Measurements from ENCODE around the gene ZDBF2.
"Not testable (repeated sequence)": the region's sequence is repeated elsewhere in the genome, so short reads cannot be mapped to it uniquely, and the experiment has no call there.

ZDBF2 gene

DNA sequence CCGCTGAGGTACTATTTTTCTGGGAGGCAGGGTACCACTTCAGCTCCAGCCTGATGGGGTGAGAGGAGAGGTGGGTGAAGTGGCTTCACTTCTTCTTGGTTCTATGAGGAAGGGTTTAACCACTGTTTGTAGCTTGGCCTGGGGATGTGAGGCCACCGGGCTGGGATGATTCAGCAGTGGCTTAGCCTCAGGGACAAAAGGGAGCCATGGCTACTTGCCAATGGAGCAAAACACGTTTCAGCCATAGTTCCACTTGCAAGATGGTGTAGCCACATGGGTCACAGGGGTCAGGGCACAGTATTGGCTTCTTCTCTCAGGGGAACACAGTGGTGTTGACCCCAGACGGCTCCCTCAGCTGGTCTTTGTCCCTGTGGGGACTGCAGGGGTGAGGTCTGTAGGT, 14.9 kb downstream of the ZDBF2 start:
- H3K4me3 ChIP-seq (ENCODE audit: low read depth, low read length): no peak overlapping the region
- no peak for DNase-seq (ENCODE audit: low read depth)
- TF ChIP-seq, protein P1, sequence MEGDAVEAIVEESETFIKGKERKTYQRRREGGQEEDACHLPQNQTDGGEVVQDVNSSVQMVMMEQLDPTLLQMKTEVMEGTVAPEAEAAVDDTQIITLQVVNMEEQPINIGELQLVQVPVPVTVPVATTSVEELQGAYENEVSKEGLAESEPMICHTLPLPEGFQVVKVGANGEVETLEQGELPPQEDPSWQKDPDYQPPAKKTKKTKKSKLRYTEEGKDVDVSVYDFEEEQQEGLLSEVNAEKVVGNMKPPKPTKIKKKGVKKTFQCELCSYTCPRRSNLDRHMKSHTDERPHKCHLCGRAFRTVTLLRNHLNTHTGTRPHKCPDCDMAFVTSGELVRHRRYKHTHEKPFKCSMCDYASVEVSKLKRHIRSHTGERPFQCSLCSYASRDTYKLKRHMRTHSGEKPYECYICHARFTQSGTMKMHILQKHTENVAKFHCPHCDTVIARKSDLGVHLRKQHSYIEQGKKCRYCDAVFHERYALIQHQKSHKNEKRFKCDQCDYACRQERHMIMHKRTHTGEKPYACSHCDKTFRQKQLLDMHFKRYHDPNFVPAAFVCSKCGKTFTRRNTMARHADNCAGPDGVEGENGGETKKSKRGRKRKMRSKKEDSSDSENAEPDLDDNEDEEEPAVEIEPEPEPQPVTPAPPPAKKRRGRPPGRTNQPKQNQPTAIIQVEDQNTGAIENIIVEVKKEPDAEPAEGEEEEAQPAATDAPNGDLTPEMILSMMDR (IDR thresholded peaks at IDR 0.05; ENCODE audit: control insufficient read depth, extremely low read depth, insufficient read depth): no peak

DNA sequence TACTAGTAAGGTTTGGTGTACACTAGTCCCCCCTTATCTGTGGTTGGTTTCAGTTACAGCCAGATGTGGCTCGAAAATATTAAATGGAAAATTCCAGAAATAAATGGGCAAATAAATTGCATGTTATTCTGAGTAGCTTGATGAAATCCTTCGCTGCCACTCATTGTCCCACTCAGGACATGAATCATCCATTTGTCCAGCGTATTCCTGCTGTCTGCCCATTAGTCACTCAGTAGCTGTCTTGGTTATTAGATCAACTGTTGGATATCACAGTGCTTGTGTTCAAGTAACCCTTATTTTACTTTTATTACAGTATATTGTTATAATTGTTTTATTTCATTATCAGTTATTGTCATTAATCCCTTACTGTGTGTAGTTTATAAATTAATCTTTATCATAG, 21.7 kb downstream of the ZDBF2 start:
- no peak overlapping the region for H3K4me3 ChIP-seq (ENCODE audit: low read depth, low read length)
- TF ChIP-seq, protein P1 (IDR thresholded peaks at IDR 0.05; ENCODE audit: control insufficient read depth, extremely low read depth, insufficient read depth): no peak
- DNase-seq (ENCODE audit: low read depth): no peak

DNA sequence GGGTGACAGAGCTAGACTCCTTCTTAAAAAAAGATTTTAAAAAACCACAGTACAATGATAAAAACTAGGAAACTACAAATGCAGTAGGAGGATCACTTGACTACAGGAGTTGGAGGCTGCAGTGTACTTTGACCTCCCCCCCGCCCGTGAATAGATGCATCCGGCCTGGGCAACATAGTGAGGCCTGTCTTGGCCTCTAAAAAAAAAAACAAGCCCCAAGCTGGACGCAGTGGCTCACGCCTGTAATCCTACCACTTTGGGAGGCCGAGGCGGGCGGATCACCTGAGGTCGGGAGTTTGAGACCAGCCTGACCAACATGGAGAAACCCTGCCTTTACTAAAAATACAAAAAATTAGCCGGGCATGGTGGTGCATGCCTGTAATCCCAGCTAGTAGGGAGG, 25.1 kb downstream of the ZDBF2 start:
- not testable (repeated sequence) for H3K4me3 ChIP-seq (ENCODE audit: low read depth, low read length); DNase-seq (ENCODE audit: low read depth)

DNA sequence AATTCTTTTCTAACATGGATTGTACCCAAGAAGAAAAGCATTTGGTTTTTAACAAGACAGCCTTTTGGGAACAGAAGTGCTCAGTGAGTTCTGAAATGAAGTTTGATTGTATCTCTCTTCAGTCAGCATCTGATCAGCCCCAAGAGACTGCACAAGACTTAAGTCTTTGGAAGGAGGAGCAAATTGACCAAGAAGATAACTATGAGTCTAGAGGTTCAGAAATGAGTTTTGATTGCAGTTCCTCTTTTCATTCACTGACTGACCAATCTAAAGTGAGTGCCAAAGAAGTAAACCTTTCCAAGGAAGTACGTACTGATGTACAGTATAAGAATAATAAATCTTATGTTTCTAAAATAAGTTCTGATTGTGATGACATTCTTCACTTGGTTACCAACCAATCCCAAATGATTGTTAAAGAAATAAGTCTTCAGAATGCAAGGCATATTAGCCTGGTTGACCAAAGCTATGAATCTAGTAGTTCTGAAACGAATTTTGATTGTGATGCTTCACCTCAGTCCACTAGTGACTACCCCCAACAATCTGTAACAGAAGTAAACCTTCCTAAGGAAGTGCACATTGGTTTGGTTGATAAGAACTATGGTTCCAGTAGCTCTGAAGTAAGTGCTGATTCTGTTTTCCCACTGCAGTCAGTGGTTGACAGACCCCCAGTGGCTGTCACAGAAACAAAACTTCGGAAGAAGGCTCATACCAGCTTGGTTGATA, 31.2 kb downstream of the ZDBF2 start:
- no peak for DNase-seq (ENCODE audit: low read depth)
- no peak overlapping the region for H3K4me3 ChIP-seq (ENCODE audit: low read depth, low read length)
- TF ChIP-seq, protein P1 (IDR thresholded peaks at IDR 0.05; ENCODE audit: control insufficient read depth, extremely low read depth, insufficient read depth): no peak

DNA sequence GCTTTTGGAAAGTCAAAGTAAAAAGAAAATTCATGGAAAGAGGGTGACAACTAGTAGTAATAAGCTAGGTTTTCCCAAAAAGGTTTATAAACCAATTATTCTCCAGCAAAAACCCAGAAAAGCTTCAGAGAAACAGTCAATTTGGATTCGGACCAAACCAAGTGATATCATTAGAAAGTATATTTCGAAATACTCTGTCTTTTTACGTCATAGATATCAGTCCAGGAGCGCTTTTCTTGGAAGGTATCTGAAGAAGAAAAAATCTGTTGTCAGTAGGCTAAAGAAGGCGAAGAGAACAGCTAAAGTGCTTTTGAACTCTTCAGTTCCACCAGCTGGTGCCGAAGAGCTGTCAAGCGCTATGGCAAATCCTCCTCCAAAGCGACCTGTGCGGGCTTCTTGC, 36.6 kb downstream of the ZDBF2 start:
- DNase-seq (ENCODE audit: low read depth): no peak
- TF ChIP-seq, protein P1 (IDR thresholded peaks at IDR 0.05; ENCODE audit: control insufficient read depth, extremely low read depth, insufficient read depth): no peak
- H3K4me3 ChIP-seq (ENCODE audit: low read depth, low read length): no peak overlapping the region

DNA sequence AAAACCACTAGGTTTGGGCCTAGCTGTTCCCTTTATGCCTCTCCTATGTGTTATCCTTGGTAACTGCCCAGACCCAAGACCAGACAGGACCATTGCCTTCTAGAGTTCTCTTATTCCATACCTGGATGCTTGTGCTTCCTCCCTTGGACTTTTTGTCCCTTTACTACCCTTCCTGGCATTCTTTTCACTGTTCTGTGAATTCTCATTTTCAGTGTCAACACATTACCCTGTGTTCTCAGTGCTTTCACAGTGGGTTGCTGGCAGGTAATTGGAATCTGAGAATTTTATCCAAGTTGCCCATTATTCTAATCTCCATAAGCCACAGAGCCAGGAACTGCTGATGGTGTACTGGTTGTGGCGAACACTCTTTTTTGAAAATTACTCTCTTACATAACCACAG, 41.7 kb downstream of the ZDBF2 start:
- no peak overlapping the region for H3K4me3 ChIP-seq (ENCODE audit: low read depth, low read length)
- TF ChIP-seq, protein P1 (IDR thresholded peaks at IDR 0.05; ENCODE audit: control insufficient read depth, extremely low read depth, insufficient read depth): no peak
- no peak for DNase-seq (ENCODE audit: low read depth)

DNA sequence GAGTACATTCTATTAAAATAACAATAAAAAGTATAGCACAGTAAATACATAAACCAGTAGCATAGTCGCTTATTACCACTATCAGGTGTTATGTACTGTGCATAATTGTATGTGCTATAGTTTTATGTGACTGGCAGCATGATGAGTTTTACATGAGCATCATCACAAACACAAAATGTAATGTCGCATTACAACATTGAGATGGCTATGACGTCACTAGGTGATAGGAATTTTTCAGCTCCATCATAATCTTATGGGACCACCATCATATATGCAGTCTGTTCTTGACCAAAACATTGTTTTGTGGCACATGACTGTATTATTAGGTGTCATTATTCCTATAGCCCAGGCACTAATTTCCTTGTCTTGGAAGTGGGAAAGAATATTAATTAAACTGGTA, 48.6 kb downstream of the ZDBF2 start:
- TF ChIP-seq, protein P1 (IDR thresholded peaks at IDR 0.05; ENCODE audit: control insufficient read depth, extremely low read depth, insufficient read depth): no peak
- no peak overlapping the region for H3K4me3 ChIP-seq (ENCODE audit: low read depth, low read length)
- DNase-seq (ENCODE audit: low read depth): no peak
